ENCODE results near the gene RERG.
"Not testable (repeated sequence)": the region's sequence is repeated elsewhere in the genome, so short reads cannot be mapped to it uniquely, and the experiment has no call there.

Gene RERG

GRCh38 chr12:15232959-15233358 is 11.7 kb upstream of the RERG start:
- H3K4me3 ChIP-seq (ENCODE audit: low read depth, low read length): no peak overlapping the region
- TF ChIP-seq, protein P1, sequence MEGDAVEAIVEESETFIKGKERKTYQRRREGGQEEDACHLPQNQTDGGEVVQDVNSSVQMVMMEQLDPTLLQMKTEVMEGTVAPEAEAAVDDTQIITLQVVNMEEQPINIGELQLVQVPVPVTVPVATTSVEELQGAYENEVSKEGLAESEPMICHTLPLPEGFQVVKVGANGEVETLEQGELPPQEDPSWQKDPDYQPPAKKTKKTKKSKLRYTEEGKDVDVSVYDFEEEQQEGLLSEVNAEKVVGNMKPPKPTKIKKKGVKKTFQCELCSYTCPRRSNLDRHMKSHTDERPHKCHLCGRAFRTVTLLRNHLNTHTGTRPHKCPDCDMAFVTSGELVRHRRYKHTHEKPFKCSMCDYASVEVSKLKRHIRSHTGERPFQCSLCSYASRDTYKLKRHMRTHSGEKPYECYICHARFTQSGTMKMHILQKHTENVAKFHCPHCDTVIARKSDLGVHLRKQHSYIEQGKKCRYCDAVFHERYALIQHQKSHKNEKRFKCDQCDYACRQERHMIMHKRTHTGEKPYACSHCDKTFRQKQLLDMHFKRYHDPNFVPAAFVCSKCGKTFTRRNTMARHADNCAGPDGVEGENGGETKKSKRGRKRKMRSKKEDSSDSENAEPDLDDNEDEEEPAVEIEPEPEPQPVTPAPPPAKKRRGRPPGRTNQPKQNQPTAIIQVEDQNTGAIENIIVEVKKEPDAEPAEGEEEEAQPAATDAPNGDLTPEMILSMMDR (IDR thresholded peaks at IDR 0.05; ENCODE audit: control insufficient read depth, extremely low read depth, insufficient read depth): no peak
- no peak for DNase-seq (ENCODE audit: low read depth)

- no peak overlapping the region for H3K4me3 ChIP-seq (ENCODE audit: low read depth, low read length)
- TF ChIP-seq, protein P1 (IDR thresholded peaks at IDR 0.05; ENCODE audit: control insufficient read depth, extremely low read depth, insufficient read depth): no peak
- no peak for DNase-seq (ENCODE audit: low read depth)
Measured at GRCh38 chr12:15231493-15231892, 10.3 kb upstream of the RERG start.

GRCh38 chr12:15230751-15231150 is 9.5 kb upstream of the RERG start:
- TF ChIP-seq, protein P1 (IDR thresholded peaks at IDR 0.05; ENCODE audit: control insufficient read depth, extremely low read depth, insufficient read depth): no peak
- peak; percentile 2 for DNase-seq (ENCODE audit: low read depth)
- H3K4me3 ChIP-seq (ENCODE audit: low read depth, low read length): no peak overlapping the region

DNA sequence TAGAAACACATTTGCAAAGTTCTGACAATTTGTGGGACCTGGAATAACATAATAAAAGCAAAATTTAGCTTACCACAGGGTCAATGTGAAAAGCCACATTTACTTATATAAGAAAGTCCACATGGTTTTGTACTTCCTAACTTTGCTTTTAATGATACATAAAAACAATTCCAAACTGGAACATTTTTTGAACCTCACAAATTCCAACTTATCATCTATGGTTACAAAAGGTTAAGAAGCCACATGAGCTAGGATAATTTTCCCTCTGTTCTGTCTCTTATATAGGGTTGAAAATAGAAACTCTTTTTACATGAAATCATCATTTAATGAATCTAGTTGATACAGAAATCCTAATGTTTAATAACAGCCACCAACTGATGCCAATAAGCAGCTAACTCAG is 8.9 kb upstream of the RERG start:
- DNase-seq (ENCODE audit: low read depth): no peak
- TF ChIP-seq, protein P1 (IDR thresholded peaks at IDR 0.05; ENCODE audit: control insufficient read depth, extremely low read depth, insufficient read depth): no peak
- no peak overlapping the region for H3K4me3 ChIP-seq (ENCODE audit: low read depth, low read length)

GRCh38 chr12:15227004-15227679 is 5.9 kb upstream of the RERG start:
- H3K4me3 ChIP-seq (ENCODE audit: low read depth, low read length): no peak overlapping the region
- TF ChIP-seq, protein P1 (IDR thresholded peaks at IDR 0.05; ENCODE audit: control insufficient read depth, extremely low read depth, insufficient read depth): peak; percentile 72
- DNase-seq (ENCODE audit: low read depth): peak; percentile 42

- not testable (repeated sequence) for H3K4me3 ChIP-seq (ENCODE audit: low read depth, low read length); DNase-seq (ENCODE audit: low read depth)
Measured at GRCh38 chr12:15225863-15226218, 4.6 kb upstream of the RERG start.

DNA sequence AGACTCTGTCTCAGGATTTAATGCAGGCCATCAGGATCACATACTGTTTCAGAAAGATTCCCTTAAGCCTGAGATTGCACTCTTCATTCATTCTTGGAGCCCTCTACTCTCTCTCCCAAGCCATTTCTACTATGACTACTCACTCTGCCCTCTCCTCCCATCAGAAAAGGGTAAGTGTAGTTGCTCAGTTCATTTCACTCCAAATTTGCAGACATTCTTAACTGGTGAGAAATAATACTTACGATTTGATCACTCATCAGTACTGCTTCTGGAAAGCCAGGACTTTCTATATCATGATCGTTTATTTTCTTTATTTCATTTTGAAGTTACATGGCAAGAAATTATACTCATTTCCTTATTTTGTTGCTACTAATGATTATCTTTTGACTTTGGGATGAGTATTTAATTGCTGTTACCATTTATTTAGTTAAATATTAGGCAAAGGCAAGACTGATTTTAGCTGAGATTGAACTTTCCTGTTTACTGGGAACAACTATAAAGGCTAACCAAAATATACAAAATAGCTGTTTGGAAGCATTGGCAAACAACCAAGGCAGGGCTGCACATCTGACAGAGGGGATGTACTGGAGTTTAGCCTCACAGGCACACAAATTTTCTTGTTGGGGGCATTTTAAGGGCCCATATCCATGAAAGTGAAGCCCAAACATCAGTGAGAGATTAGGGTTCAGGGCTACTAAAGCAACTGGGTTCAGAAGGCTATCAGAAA is 4.1 kb upstream of the RERG start:
- TF ChIP-seq, protein P1 (IDR thresholded peaks at IDR 0.05; ENCODE audit: control insufficient read depth, extremely low read depth, insufficient read depth): no peak
- no peak overlapping the region for H3K4me3 ChIP-seq (ENCODE audit: low read depth, low read length)
- no peak for DNase-seq (ENCODE audit: low read depth)
